Smooth muscle cell (in vitro differentiated cells): ENCODE measurements around the gene OR6C65. TPM values are rescaled to one million over a fixed set of nuclear protein-coding genes. Genes with fewer than 3 reads are reported as not detected.

Experiments
- DNase-seq: peaks from one replicate; lab custom pipeline; 2025; ENCODE audit not compliant: unreplicated experiment; lab: John Stamatoyannopoulos, UW
- H2AFZ ChIP-seq: fragments of 200-600 bp; sonication (generic); 2 replicates; pipeline ENCODE4 v1.6.0; 2016; ENCODE audit warnings: antibody characterized with exemption, low read depth, mild to moderate bottlenecking
- H3F3A ChIP-seq: fragments of 200-600 bp; sonication (generic); 2 replicates; pipeline ENCODE4 v1.6.0; 2017; ENCODE audit warnings: antibody characterized with exemption, low read depth
- H3K27ac ChIP-seq: fragments of 200-600 bp; sonication (generic); 2 replicates; pipeline ENCODE4 v1.5.1; 2016; ENCODE audit warnings: low read depth, mild to moderate bottlenecking
- H3K27me3 ChIP-seq: fragments of 200-600 bp; sonication (generic); 2 replicates; pipeline ENCODE4 v1.6.1; 2016; ENCODE audit warnings: low read depth, mild to moderate bottlenecking
- H3K36me3 ChIP-seq: fragments of 200-600 bp; sonication (generic); 2 replicates; pipeline ENCODE4 v1.5.1; 2016; ENCODE audit warnings: low read depth
- H3K4me1 ChIP-seq: fragments of 200-600 bp; sonication (generic); 2 replicates; pipeline ENCODE4 v1.5.1; 2016; ENCODE audit warnings: low read depth
- H3K4me2 ChIP-seq: fragments of 200-600 bp; sonication (generic); 2 replicates; pipeline ENCODE4 v1.6.0; 2016; ENCODE audit warnings: mild to moderate bottlenecking
- H3K4me3 ChIP-seq: fragments of 200-600 bp; sonication (generic); 2 replicates; pipeline ENCODE4 v1.5.1; 2016; ENCODE audit warnings: mild to moderate bottlenecking
- H3K79me2 ChIP-seq: fragments of 200-600 bp; sonication (generic); 2 replicates; pipeline ENCODE4 v1.6.0; 2016; ENCODE audit warnings: low read depth, mild to moderate bottlenecking
- H3K9ac ChIP-seq: fragments of 200-600 bp; sonication (generic); 2 replicates; pipeline ENCODE4 v1.6.0; 2016; ENCODE audit warnings: low read depth
- H3K9me3 ChIP-seq: fragments of 200-600 bp; sonication (generic); replicated peaks from 2 replicates; pipeline ENCODE4 v1.5.1; 2016; ENCODE audit warnings: low read depth
- H4K20me1 ChIP-seq: fragments of 200-600 bp; sonication (generic); 2 replicates; pipeline ENCODE4 v1.6.0; 2016; ENCODE audit warnings: low read depth
- WGBS: methylation state at CpG from one replicate; pipeline ENCODE4 v1.1.7; 2016; ENCODE audit warnings: low lambda C conversion rate; 5-methylcytosine and 5-hydroxymethylcytosine counted together
- polyA plus RNA-seq: library from polyadenylated mRNA; unstranded; fragments of >200 nt; fragmentation: Nextera tagmentation; extraction: Ambion mirVana; gene quantifications from 2 replicates; pipeline ENCODE4 v1.2.1, GENCODE V29; 2016
- total RNA-seq: library from RNA; depleted of rRNA; stranded (reverse); fragments of >200 nt; gene quantifications from 2 replicates; pipeline ENCODE4 v1.2.3, GENCODE V29; 2014
- TF ChIP-seq, protein P1 (sequence below): fragments of 200-600 bp; sonication (generic); IDR thresholded peaks from 2 replicates; pipeline ENCODE4 v1.5.1; 2017; ENCODE audit warnings: borderline replicate concordance, mild to moderate bottlenecking, antibody characterized with exemption; ENCODE audit not compliant: insufficient read depth, poor library complexity, severe bottlenecking

OR6C65 gene
- total and polyA plus RNA-seq, 2 experiments from 2014 or later: not detected

DNA sequence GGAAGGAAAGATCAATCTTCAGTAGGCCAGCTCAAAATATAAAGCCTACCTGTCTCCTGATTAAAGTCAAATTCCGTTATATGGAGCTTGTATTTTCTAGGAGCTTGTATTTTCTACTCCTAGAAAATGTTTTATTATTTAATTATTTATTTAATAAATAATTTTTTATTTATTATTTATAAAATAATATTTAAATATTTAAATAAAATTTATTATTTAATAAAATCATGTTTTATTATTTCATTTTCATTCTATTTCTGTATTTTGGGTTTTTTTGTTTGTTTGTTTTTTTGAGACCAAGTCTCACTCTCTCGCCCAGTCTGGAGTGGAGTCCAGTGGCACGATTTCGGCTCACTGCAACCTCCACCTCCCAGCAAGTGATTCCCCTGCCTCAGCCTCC, 27.8 kb upstream of the OR6C65 start:
- Histone ChIP-seq H4K20me1 (no peaks in the 10 kb centered on the region), H3K79me2 (no peaks in the 10 kb centered on the region), H3K36me3 (no peaks in the 10 kb centered on the region), H3K27me3 (no peaks in the 10 kb centered on the region), H3K4me3 (no peak overlapping the region), H2AFZ (no peak overlapping the region), H3K4me2 (no peak overlapping the region), H3K9ac (no peak overlapping the region), H3K9me3 (no peaks in the 10 kb centered on the region), H3F3A (no peaks in the 10 kb centered on the region), H3K27ac (no peak overlapping the region), H3K4me1 (no peaks in the 10 kb centered on the region)
- no peak for DNase-seq
- WGBS: 70% methylated on average over 4 of the region's 4 CpGs
- TF ChIP-seq, protein P1, sequence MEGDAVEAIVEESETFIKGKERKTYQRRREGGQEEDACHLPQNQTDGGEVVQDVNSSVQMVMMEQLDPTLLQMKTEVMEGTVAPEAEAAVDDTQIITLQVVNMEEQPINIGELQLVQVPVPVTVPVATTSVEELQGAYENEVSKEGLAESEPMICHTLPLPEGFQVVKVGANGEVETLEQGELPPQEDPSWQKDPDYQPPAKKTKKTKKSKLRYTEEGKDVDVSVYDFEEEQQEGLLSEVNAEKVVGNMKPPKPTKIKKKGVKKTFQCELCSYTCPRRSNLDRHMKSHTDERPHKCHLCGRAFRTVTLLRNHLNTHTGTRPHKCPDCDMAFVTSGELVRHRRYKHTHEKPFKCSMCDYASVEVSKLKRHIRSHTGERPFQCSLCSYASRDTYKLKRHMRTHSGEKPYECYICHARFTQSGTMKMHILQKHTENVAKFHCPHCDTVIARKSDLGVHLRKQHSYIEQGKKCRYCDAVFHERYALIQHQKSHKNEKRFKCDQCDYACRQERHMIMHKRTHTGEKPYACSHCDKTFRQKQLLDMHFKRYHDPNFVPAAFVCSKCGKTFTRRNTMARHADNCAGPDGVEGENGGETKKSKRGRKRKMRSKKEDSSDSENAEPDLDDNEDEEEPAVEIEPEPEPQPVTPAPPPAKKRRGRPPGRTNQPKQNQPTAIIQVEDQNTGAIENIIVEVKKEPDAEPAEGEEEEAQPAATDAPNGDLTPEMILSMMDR: no peak

DNA sequence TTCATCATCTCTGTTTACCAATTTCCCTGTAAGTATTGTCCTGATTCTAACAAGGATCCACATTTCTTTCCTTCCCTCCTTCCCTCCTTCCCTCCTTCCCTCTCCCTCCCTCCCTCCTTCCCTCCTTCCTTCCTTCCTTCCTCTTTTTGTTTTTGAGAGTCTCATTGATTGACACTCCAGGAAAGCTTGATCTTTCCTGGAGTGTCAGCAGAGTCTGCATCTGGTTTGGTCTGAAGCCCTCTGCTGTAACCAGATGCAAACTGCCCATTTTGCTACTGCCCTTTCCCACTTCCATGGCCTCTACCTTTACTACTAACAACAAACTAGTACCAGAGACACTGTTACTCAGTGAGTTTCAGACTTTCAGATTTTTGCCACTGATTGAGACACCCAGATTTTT, 14.4 kb upstream of the OR6C65 start:
- no peak overlapping the region for H2AFZ ChIP-seq
- no peak for DNase-seq
- H3K27me3 ChIP-seq: no peaks in the 10 kb centered on the region
- no peak overlapping the region for H3K4me2 ChIP-seq
- no peaks in the 10 kb centered on the region for H4K20me1 ChIP-seq
- no peaks in the 10 kb centered on the region for H3K36me3 ChIP-seq
- no peaks in the 10 kb centered on the region for H3K9me3 ChIP-seq
- TF ChIP-seq, protein P1: no peak
- H3K9ac ChIP-seq: no peak overlapping the region
- no peak overlapping the region for H3K4me3 ChIP-seq
- no peaks in the 10 kb centered on the region for H3K79me2 ChIP-seq
- H3K27ac ChIP-seq: no peak overlapping the region
- no peaks in the 10 kb centered on the region for H3F3A ChIP-seq
- no peaks in the 10 kb centered on the region for H3K4me1 ChIP-seq

GRCh38 chr12:55392032-55392795, 8.1 kb upstream of the OR6C65 start:
- Histone ChIP-seq H3K4me1 (no peaks in the 10 kb centered on the region), H3K9ac (no peak overlapping the region), H3K36me3 (no peaks in the 10 kb centered on the region), H4K20me1 (no peaks in the 10 kb centered on the region), H3K4me3 (no peak overlapping the region), H3F3A (no peaks in the 10 kb centered on the region), H2AFZ (no peak overlapping the region), H3K27ac (no peak overlapping the region), H3K4me2 (no peak overlapping the region), H3K79me2 (no peaks in the 10 kb centered on the region), H3K9me3 (no peaks in the 10 kb centered on the region), H3K27me3 (no peaks in the 10 kb centered on the region)
- DNase-seq: no peak
- TF ChIP-seq, protein P1: no peak
- WGBS: 85% methylated on average over 23 of the region's 23 CpGs

DNA sequence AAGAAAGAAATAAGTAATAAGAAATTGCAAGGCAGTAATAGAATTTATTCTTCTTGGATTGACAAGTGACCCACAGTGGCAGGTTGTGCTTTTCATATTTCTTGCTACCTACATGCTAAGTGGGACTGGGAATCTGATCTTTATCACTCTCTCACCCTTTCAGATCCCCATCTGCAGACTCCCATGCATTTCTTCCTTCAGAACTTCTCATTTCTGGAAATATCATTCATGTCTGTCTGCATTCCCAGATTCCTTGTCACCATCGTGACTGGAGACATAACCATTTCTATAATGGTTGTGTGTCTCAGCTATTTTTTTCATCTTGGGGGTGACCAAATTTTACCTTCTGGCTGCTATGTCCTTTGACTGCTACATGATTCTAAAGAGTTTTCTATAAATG, 4.0 kb upstream of the OR6C65 start:
- TF ChIP-seq, protein P1: no peak

More for the DNA sequence above, 4.0 kb upstream of the OR6C65 start:
- Histone ChIP-seq H3K4me2 (no peak overlapping the region), H3K9ac (no peak overlapping the region), H3K27me3 (no peaks in the 10 kb centered on the region), H3K36me3 (no peaks in the 10 kb centered on the region), H2AFZ (no peak overlapping the region), H4K20me1 (no peaks in the 10 kb centered on the region), H3K79me2 (no peaks in the 10 kb centered on the region), H3K27ac (no peak overlapping the region), H3K4me1 (no peaks in the 10 kb centered on the region), H3K9me3 (no peaks in the 10 kb centered on the region), H3K4me3 (no peak overlapping the region), H3F3A (no peaks in the 10 kb centered on the region)
- 79% methylated on average over 1 of the region's 1 CpG for WGBS
- DNase-seq: no peak
